CD4-positive, alpha-beta T cell treated with Interleukin-21 for 1 hour (primary cell): ENCODE results near the gene LUC7L3.
A peak's percentile ranks its signal among the peaks of the same experiment; 100 is the strongest.
"Not testable (repeated sequence)": the region's sequence is repeated elsewhere in the genome, so short reads cannot be mapped to it uniquely, and the experiment has no call there.

Experiments
- DNase-seq: peaks from one replicate; pipeline ENCODE4 v3.0.0-alpha.2; 2020

The LUC7L3 gene, protein sequence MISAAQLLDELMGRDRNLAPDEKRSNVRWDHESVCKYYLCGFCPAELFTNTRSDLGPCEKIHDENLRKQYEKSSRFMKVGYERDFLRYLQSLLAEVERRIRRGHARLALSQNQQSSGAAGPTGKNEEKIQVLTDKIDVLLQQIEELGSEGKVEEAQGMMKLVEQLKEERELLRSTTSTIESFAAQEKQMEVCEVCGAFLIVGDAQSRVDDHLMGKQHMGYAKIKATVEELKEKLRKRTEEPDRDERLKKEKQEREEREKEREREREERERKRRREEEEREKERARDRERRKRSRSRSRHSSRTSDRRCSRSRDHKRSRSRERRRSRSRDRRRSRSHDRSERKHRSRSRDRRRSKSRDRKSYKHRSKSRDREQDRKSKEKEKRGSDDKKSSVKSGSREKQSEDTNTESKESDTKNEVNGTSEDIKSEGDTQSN

DNA sequence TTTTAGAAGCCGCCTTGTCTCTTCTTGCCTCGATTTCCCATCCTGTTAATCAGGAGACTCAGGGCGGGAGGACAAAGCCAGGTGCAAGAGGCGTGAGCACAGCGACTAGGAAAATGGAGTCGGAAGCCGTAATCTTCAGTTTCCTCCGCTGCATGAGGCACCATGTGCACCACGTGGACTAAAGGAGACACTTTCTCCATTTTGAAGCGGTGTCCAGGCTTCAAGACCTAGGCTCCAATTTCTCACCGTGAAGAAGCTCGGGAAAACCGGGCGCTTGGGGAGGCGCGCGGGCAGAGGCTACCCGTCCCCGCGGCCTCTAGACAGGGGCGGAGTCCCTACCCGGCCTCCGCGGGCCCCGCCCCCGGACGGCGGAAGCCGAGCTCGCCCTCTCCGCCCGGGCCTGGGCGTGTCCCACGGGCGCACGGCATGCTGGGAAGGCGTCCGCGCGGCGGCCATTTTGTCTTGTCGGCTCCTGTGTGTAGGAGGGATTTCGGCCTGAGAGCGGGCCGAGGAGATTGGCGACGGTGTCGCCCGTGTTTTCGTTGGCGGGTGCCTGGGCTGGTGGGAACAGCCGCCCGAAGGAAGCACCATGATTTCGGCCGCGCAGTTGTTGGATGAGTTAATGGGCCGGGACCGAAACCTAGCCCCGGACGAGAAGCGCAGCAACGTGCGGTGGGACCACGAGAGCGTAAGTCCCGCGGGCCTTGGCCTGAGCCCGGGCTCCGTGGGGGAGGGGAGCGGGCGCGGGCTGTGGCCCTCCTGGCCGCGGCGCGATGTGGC, at the start of gene LUC7L3:
LUC7L3 (plus strand) TSS at position 460 of the 780 bp plus-strand sequence; CDS start at position 590, 130 bp downstream.
- DNase-seq, result peak; percentile 93

DNA sequence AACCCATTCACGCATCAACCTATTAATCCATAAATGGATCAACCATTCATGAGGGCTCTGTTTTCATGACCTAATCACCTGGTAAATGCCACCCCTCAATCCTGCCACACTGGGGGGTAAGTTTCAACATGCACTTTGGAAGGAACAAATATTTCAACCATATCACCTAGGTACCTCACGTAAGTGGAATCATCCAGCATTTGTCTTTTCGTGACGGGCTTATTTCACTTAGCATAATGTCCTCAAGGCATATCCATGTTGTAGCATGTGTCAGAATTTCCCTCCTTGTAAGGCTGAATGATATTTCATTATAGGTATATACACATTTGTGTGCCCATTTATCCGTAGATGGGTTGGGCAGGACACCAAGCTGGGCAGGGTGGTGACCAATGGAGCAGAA, 47.3 kb upstream of the LUC7L3 start:
- no peak for DNase-seq

DNA sequence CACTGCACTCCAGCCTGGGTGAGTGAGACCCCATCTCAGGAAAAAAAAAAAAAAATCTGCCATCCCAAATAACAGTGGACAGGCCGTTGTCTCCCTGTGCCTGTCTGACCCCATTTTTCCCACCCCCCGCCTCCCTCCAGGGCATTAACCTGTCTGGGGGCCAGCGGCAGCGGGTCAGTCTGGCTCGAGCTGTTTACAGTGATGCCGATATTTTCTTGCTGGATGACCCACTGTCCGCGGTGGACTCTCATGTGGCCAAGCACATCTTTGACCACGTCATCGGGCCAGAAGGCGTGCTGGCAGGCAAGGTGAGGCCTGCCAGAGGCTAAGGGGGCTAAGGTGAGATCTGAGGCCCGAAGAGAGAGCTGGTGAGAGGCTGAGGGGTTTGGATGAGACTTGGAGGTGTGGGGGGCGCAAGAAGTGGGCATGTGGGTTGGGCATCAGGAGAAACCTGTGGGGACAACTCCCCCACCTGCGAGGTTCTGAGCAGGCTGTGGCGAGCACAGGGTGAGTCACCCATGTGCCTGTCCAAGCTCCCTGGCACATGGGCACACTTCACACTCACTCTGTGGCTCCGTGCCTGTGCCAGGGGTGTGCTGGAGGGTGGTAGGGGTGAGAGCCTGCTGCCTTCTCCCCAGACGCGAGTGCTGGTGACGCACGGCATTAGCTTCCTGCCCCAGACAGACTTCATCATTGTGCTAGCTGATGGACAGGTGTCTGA, 46.4 kb upstream of the LUC7L3 start:
- DNase-seq, result no peak

DNA sequence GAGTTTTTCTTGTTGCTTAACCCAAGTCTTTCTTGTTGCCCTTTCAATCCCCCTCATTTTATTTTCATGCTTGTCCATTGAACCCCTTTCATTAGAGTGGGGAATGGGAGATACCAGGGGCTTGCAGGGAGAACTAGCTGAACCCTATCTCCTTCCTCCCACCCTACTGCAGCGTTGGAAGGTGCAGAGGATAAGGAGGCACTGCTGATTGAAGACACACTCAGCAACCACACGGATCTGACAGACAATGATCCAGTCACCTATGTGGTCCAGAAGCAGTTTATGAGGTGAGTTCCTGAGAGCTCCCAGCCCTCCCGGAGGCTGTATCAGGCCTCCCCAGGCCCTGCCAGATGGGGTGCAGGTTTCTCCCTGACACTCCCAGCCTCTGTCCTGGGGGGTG, 44.2 kb upstream of the LUC7L3 start:
- DNase-seq, result no peak

DNA sequence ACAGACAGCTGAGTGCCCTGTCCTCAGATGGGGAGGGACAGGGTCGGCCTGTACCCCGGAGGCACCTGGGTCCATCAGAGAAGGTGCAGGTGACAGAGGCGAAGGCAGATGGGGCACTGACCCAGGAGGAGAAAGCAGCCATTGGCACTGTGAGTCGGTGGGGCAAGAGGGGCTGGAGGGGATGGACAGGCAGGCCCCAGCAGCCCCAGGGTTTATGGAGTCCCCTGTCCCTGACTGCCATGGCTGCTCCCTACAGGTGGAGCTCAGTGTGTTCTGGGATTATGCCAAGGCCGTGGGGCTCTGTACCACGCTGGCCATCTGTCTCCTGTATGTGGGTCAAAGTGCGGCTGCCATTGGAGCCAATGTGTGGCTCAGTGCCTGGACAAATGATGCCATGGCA, 43.8 kb upstream of the LUC7L3 start:
- DNase-seq, result no peak

DNA sequence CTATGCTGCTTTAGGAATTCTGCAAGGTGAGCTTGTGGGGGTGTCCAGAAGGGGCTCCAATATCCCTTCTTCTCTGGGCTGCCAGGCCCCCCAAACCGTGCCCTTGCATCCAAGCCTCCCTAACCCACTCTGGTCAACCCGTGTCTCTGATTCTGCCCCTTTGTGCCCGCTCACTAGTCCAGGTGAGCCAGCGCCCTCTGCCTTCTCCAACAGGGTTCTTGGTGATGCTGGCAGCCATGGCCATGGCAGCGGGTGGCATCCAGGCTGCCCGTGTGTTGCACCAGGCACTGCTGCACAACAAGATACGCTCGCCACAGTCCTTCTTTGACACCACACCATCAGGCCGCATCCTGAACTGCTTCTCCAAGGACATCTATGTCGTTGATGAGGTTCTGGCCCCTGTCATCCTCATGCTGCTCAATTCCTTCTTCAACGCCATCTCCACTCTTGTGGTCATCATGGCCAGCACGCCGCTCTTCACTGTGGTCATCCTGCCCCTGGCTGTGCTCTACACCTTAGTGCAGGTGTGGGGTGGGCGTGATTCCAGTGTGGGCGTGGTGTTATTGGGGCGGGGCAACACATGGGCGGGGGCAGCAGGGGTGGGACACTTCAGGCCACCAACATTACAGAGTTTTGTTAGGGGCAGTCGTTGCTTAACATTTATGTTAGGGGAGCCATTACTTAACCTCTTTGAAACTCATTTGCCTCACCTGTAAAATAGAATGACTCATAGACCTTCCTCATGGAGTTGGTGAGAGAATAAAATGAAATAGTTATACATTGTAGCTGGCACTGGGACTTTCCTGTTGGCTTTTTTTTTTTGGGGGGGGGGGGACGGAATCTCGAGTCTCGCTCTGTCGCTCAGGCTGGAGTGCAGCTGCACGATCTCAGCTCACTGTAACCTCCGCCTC, 43.1 kb upstream of the LUC7L3 start:
- no peak for DNase-seq

DNA sequence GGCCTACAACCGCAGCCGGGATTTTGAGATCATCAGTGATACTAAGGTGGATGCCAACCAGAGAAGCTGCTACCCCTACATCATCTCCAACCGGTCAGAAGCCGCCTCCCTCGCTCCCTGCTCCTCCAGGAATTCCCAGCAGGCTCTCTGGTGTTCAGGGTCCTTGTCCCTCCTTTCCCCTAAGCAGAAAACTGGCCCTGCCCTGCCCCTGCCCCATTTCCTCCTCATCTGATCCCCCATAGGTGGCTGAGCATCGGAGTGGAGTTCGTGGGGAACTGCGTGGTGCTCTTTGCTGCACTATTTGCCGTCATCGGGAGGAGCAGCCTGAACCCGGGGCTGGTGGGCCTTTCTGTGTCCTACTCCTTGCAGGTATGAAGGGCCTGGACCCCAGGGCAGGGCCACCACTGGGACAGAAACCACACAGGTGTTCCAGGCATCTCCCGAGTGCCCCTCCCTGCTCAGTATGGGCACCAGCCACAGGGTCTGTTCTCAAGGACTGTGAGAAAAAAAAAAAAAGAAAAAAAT, 41.5 kb upstream of the LUC7L3 start:
- DNase-seq, result no peak

DNA sequence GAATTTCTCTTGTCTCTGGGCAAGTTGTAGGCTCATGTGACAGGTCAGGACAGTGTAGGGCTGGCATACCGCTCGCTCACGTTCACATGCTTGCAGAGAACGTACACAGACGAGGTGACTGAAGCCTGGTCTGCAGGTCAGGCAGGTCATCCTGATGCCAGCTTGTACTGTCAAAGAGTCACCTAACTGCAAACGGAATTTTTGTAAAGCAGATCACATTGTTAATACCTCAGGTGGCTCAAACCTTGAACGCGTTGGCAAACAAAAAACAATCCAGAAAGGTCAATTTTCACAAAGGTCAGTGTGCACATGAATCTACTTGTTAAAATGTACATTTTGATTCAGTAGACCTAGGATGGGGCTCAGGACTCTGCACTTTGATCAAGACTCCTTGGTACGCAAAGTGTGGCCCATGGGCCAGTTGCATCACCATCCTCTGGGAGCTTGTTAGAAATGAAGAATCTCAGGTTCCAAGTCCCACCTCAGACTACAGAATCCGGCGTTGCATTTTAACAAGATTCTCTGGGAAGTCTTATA, 40.3 kb upstream of the LUC7L3 start:
- no peak for DNase-seq

DNA sequence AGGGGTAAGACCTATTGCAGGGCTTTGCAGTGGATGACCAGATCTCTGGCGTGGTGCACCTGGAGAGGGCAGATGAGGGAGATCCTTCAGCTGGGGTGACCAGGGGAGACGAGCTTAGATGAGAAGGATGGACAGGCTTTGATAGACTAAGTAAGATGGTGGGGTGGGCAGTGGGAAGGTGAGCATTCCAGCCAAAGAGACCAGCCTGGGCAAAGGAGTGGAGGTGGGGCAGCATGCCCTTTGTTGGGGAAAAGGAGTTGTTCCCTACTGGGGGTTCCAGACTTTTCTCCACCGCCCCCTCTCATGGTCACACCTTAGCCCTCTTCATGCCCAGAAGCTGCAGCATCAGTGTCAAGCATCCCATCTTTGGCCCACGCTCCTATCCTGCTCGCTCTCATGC, 39.3 kb upstream of the LUC7L3 start:
- DNase-seq, result no peak

DNA sequence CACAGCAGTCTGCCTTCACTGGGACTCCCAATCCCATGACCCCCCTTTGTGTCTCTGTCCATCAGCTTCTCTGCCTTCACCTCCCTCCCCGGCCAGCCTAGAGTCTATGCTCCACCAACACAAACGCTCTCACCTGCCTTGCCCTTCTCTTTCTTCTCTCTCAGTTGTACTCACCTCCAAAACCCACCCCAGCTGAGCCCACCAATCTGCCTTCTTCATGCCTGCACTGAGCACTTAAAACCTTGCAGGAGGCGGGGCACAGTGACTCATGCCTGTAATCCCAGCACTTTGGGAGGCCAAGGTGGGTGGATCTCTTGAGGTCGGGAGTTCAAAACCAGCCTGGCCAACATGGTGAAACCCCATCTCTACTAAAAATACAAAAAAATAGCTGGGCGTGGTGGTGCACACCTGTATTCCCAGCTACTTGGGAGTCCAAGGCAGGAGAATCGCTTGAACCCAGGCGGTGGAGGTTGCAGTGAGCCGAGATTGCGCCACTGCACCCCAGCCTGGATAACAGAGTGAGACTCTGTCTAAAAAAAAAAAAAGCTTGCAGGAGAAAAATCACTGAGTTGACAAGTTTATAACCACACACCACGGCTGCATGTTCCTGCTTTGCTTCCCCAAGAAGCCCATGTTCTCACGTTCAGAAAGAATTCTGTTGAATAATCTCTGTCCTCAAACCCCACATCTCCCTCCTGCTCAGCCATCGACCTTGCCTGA, 38.7 kb upstream of the LUC7L3 start:
- not testable (repeated sequence) for DNase-seq

DNA sequence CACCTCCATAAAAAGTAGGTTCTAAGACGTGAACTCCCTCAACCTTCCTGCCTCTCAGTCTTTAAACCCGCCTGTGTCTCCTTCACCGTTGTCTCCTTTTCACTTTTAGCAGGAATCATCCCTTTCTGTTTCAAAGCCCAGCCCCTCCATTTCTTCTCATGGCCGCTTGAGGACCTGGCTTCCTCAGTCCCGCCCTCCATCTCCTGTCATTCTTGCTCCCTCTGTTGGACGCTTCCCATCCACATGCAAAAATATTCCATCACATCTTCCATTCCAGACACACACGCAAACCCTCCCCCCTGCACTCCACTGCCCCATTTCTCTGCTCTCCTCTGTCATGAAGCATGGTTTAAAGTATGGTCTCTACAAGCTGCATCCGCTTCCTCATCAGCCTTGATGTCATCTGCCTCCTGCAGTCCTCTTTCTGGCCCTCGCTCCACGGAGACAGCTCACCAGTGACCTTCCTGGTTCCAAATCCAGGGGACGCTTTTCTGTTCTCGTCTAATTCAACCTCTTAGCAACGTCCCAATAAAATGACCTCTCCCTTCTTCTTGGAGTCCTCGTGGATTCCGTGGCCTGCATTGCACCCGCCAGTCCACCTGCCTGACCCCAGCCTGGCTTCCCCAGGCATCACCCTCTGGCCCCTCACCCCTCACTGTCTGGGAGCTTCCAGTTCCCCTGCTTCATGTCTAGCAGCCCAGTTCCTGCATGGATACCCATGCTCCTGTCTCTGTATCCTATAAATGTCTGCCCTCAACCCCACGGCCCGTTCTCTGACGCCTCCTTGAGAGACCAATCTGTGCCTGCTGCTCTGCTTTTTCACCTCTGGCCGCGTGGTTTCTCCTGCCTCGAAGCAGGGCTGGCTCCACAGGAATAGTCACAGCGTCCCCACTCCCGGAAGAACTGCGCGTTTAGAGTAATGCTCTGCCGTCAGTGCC, 37.9 kb upstream of the LUC7L3 start:
- no peak for DNase-seq

DNA sequence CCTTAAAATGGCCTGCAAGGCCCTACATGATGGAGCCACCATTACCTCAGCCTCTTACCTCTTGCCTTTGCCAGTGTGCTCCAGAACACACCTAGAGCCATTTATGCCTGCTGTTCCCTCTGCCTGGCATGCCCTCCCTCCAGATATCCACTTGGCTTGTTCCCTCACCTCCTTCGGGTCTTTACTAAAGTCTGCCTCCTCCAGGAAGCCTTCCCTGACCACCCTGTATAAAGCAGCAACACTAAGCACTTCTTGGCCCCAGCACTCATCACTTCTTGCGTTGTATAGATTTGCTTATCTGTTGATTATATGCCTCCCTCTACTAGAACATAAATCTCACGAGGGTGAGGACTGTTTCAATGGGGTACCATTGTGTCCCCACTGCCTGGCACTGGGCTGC, 37.0 kb upstream of the LUC7L3 start:
- DNase-seq, result no peak

DNA sequence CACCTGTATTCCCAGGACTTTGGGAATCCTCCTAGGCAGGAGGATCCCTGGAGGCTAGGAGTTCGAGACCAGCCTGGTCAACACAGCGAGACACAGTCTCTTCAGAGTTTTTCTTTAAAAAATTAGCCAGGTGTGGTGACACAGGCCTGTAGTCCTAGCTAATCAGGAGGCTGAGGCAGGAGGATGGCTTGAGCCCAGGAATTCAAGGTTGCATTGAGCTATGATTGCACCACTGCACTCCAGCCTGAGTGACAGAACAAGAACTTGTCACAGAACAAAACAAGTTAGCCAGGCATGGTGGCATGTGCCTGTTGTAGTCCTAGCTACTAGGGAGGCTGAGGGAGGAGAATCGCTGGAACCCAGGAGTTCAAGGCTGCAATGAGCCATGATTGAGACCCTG, 36.5 kb upstream of the LUC7L3 start:
- DNase-seq, result no peak

DNA sequence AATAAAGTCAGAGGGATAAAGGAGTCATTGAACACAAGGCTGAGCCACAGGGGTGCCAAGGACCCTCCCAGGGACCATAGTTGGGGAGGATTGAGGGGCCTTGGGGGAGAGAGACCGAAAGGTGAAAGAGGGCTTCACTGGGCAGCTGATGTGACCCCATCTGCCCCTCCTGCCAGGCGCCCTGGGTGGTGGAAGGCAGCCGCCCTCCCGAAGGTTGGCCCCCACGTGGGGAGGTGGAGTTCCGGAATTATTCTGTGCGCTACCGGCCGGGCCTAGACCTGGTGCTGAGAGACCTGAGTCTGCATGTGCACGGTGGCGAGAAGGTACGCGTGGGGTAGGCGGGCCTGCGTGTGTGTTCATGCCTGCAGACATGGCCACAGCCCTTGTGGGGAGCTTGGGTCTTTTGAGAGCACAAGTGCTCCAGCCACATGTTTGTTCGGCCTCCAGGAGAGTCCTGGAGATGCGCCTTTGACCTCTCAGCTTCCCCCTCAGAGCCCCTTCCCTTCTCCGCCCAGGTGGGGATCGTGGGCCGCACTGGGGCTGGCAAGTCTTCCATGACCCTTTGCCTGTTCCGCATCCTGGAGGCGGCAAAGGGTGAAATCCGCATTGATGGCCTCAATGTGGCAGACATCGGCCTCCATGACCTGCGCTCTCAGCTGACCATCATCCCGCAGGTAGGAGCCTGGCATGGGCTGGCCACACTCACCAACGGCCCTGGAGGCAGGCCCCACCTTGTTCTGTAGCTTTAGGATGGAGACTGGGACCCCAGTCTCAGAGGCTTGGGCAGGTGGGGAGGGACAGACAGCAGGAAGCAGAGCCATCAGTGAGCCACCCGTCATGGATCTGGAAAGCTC, 35.7 kb upstream of the LUC7L3 start:
- DNase-seq, result no peak

DNA sequence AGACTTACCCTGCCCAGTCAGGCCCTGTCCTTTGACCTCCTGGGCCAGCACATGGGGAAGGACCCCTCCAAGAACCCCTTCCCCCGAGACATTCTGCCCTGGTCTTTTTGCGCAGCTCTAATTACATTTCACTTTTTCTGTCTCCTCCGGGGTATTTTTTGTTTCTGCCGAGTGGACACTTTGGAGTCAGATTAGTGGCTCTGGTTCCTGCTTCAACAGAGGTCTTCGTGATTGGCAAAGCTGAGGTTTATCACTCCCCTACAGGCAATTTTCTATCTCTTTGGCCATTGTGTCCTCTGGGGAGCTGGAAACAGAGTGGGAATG, 35.2 kb upstream of the LUC7L3 start:
- DNase-seq, result no peak

DNA sequence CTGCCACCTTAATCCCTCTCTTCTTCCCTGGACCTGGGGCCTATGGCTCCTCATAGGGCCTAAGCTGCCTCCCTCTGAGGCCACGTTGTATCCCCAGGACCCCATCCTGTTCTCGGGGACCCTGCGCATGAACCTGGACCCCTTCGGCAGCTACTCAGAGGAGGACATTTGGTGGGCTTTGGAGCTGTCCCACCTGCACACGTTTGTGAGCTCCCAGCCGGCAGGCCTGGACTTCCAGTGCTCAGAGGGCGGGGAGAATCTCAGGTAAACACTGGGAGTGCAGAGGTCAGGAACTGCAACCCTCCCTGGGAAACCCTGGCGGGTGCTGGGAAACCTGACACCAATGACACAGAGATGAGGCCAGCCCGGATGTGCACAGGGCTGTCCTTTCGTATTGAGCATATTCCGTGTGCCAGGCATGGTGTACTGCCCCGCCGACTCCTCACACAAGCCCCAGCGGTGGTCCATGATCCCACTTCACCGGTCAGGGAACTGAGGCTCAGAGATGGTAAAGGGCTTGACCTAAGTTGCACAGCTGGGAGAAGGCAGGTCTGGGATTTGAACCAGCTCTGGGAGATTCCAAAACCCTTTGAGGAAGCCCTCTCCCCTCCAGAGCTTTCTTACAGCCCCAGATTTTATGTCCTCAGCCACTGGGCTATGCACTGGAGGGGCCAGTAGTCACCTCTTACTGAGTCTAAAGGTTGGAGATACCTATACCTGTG, 34.6 kb upstream of the LUC7L3 start:
- no peak for DNase-seq

DNA sequence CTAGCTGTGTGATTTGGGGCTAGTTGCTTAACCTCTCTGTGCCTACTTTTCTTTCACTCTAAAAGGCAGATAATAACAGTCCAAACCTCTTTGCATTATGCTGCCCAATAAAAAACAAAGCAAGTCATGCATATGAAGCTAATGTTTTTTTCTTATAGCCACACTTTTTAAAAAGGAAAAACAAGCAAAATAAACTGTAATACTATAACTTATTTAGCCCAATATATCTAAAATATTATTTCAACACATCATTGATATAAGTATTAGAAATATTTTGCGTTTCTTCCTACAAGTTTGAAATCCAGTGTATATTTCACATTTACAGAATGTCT, 34.1 kb upstream of the LUC7L3 start:
- DNase-seq, result no peak

DNA sequence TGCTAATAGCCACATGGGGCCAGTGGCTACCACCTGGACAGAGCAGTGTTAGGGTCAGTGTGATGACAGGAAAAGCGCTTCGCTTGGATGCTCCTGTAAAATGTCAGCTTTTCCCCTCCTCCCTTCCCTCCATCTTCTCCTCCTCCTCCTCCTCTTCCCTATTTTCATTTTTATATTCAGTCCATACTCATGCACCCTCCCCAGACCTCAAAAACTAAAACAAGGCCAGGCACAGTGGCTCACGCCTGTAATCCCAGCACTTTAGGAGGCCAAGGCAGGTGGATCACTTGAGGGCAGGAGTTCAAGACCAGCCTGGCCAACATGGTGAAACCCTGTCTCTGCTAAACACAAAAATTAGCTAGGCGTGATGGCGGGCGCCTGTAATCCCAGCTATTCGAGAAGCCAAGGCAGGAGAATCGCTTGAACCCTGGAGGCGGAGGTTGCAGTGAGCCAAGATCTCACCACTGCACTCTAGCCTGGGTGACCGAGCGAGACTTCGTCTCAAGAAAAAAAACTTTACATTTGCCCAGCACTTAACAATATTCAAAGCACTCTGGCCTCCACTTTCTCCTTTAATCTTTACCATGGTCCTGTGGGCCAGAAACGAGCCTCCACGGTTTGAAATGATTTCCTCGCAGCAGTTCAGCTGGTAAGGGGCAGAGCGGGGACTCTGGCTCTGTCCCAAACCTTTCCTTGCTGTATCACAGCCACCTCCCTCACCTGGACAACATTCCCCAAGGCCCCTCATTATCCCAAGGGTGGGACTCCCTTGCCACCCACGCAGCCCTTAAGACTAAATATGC, 33.5 kb upstream of the LUC7L3 start:
- DNase-seq, result no peak
